AG04450 (cell line): Measurements from ENCODE around the gene RNF32. TPM values are rescaled to one million over a fixed set of nuclear protein-coding genes. Genes with fewer than 3 reads are reported as not detected.

Experiments used
- CTCF ChIA-PET: fragments of 300-600, 350-600 bp; formaldehyde crosslinking; extraction: SDS; loops from one replicate; lab custom pipeline; 2022; ENCODE audit warnings: antibody characterized with exemption, inconsistent platforms; lab: Charles Lee
- POLR2A ChIA-PET: fragments of 350-600 bp; formaldehyde crosslinking; extraction: SDS; loops from one replicate; lab custom pipeline; 2021; ENCODE audit warnings: antibody characterized with exemption, inconsistent platforms; lab: Yijun Ruan, JAX
- DNase-seq: peaks from one replicate; pipeline ENCODE4 v3.0.0-alpha.2; 2011; ENCODE audit warnings: low read depth, low spot score
- H3K27ac ChIP-seq: one replicate; pipeline ENCODE4 v1.5.1; 2012; ENCODE audit warnings: low read depth, low read length, control low read depth
- H3K27me3 ChIP-seq: one replicate; pipeline ENCODE4 v1.6.0; 2012; ENCODE audit warnings: low read length; ENCODE audit not compliant: control insufficient read depth, insufficient read depth
- H3K4me3 ChIP-seq: 2 replicates; pipeline ENCODE4 v1.5.1; 2011; ENCODE audit warnings: mild to moderate bottlenecking, low read depth, low read length, control low read depth
- H3K9me3 ChIP-seq: 2 replicates; pipeline ENCODE4 v1.5.1; 2012; ENCODE audit warnings: low read length; ENCODE audit not compliant: control insufficient read depth, insufficient read depth
- polyA plus RNA-seq: library from polyadenylated mRNA; depleted of rRNA; stranded (reverse); fragments of >200 nt; gene quantifications from 2 replicates; pipeline ENCODE4 v1.2.3, GENCODE V29; 2011
- TF ChIP-seq, protein P1 (sequence below): IDR thresholded peaks from 2 replicates; pipeline ENCODE4 v1.5.1; 2011; ENCODE audit warnings: low read depth, low read length, control low read depth, inconsistent platforms

Gene RNF32
- polyA plus RNA-seq, 1 experiment, result 1.3 TPM

DNA sequence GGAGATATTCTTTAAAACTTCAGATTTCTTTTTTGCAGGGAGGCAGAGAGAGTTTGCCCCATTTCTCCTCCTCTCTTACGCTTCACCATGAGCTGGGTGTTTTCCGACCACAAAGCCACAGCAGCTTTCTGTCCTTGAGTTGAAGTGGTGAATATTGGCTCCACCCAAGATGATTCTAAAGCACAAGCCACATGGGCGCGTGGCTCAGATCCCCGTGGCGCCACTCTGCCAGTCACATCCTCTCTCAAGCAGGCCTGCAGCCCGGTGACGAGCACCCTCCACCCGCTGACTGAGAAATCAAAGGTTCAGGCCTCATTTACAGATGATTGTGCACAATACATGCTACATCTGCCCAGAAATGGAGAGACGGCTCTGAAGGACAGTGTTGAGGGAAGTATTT lies 27.6 kb upstream of the RNF32 start:
- Histone ChIP-seq H3K27me3 (peaks cover 11% of the 10 kb centered on the region), H3K4me3 (no peak overlapping the region), H3K27ac (no peak overlapping the region), H3K9me3 (peaks cover 3% of the 10 kb centered on the region; the same call in 1 of the 2 replicates)
- TF ChIP-seq, protein P1, sequence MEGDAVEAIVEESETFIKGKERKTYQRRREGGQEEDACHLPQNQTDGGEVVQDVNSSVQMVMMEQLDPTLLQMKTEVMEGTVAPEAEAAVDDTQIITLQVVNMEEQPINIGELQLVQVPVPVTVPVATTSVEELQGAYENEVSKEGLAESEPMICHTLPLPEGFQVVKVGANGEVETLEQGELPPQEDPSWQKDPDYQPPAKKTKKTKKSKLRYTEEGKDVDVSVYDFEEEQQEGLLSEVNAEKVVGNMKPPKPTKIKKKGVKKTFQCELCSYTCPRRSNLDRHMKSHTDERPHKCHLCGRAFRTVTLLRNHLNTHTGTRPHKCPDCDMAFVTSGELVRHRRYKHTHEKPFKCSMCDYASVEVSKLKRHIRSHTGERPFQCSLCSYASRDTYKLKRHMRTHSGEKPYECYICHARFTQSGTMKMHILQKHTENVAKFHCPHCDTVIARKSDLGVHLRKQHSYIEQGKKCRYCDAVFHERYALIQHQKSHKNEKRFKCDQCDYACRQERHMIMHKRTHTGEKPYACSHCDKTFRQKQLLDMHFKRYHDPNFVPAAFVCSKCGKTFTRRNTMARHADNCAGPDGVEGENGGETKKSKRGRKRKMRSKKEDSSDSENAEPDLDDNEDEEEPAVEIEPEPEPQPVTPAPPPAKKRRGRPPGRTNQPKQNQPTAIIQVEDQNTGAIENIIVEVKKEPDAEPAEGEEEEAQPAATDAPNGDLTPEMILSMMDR, result no peak
- no peak for DNase-seq
- POLR2A ChIA-PET, result no interaction called here
- CTCF ChIA-PET, result interaction anchor here (1.0 kb wide), 1 partner anchor 815 kb away, joined by 3 read pairs; no protein-coding TSS in a partner anchor

DNA sequence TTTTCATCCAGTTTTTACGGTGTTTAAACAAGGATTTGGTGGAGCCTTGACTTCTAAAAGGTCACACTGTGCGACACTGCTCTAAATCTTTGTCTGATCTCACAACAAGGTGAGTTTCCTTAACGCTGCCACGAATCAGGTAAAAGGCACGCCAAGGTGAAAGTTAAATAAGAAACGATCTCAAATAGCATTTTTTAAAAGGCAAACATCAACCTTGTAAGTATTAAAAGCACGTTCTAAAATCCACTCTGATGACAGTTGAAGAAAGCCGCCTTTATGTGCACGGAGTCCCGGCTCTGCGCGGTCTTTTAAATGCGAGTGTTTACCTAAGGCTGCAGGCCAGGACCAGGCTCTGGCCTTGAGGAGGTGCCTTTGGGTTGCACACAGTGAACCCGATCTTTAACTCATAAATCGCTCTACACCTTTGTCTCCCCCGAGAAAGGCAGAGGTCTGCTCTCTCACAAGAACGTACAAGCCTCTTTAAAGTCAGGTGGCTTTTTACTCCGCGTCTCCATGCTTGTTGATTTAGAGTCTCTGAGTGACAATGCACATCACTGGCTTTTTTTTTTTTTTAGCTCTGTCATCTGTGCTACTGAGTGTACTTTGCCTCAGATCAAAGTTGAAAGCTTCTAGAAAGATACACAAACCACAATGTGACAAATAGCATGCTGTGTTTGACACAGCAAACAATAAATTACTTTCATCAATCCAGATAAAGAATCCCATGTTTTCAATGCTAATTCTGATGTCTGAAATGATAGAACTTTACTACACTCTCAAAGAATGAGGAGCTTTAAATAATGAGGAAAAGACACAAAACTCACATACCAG lies 25.9 kb upstream of the RNF32 start:
- ChIA-PET POLR2A (no interaction called here), CTCF (interaction anchor here (0.6 kb wide), 2 partner anchors 256 to 817 kb away, joined by 3 read pairs; no protein-coding TSS in a partner anchor)
- peaks cover 11% of the 10 kb centered on the region for H3K27me3 ChIP-seq
- H3K27ac ChIP-seq, result no peak overlapping the region
- peaks cover 7% of the 10 kb centered on the region; the same call in 1 of the 2 replicates for H3K9me3 ChIP-seq
- H3K4me3 ChIP-seq, result no peak overlapping the region
- DNase-seq, result no peak
- TF ChIP-seq, protein P1, result no peak

DNA sequence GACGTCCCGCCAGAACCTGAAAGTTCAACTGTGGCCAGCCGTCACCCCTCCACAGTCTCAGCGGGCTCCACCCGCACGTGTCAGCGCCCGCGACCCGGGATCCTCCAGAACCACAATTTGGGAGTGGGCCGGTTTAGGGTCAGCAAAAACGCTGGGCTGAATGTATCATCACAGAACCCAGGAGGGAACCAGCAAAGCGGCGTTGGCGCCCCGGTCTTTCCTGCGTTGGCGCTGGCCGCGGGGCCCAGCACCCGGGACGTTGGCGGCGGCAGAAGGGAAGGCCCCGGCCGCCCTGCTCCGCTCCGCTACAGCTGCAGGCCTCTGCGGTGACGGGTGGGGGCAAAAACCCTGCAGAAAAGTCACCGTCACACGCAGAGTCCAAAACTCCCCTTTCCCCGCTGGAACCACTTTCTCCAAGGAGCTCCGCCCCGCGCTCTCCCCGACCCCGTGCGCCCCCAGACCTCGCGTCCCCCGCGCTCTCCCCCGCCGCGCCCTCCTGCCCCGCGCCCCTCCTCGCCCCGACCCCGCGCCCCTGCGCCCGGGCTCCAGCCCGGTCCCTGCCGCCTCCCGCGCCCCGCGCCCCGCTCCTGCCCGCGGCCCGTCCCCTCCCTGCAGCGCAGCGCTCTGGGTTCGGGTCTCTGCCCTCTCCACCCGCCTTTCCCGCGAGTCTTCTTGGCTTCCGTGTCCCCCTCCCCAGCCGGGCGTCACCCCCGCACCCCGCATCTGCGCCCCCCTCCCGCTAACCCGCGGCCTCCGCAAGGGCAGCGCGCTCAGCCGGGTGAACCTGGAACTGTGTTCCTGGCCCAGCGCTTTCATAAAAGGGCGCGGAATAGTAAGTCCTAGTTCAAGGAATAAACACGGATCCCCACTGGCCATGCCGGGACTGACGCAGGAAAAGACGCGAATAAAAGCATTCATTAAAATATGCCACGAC lies 24.0 kb upstream of the RNF32 start:
- peak overlapping the region; percentile 17; the same call in 1 of the 2 replicates for H3K4me3 ChIP-seq
- CTCF ChIA-PET, result no interaction called here
- POLR2A ChIA-PET, result no interaction called here

DNA sequence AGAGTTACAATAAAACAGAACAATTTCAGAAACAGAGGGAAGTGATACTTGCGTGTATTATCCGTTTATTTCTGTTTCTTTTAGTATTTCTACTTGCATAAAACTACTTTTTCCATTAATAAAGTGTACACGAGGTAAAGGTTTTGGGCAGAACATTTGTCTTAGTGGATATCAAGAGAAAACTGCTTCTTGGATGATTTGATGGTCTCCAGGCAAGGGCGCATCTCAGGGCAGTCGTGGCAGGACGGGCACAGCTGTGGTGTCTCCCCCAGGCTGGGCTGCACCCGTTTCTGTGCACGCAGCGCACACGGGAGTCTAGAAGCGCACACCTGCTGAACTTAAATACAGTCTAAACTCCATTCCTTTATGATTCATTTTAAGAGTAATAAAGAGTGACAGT lies 23.4 kb upstream of the RNF32 start:
- H3K9me3 ChIP-seq, result peaks cover 7% of the 10 kb centered on the region; the same call in 1 of the 2 replicates
- CTCF ChIA-PET, result no interaction called here
- no peak for DNase-seq
- TF ChIP-seq, protein P1, result no peak
- H3K4me3 ChIP-seq, result no peak overlapping the region
- peaks cover 11% of the 10 kb centered on the region for H3K27me3 ChIP-seq
- POLR2A ChIA-PET, result no interaction called here
- no peak overlapping the region for H3K27ac ChIP-seq

More for the DNA sequence above, 24.0 kb upstream of the RNF32 start:
- no peak overlapping the region for H3K27ac ChIP-seq
- TF ChIP-seq, protein P1, result no peak
- no peak for DNase-seq
- peaks cover 11% of the 10 kb centered on the region for H3K27me3 ChIP-seq
- peaks cover 7% of the 10 kb centered on the region; the same call in 1 of the 2 replicates for H3K9me3 ChIP-seq
